Embryonic facial prominence (tissue), 1 donor: Measurements from ENCODE around the gene MSI2.

Experiments
- DNase-seq: peaks from one replicate; pipeline ENCODE4 v3.0.0-alpha.2; 2016; ENCODE audit errors: extremely low spot score

Gene MSI2

GRCh38 chr17:57501016-57501415, 244.7 kb downstream of the MSI2 start:
- DNase-seq, result no peak

GRCh38 chr17:57502022-57502421, 245.7 kb downstream of the MSI2 start:
- DNase-seq, result no peak

- DNase-seq, result no peak
Measured at GRCh38 chr17:57502811-57503241, 246.5 kb downstream of the MSI2 start.

- no peak for DNase-seq
Measured at GRCh38 chr17:57504208-57504607, 247.9 kb downstream of the MSI2 start.

- DNase-seq, result no peak
Measured at GRCh38 chr17:57505841-57506773, 249.8 kb downstream of the MSI2 start.

- no peak for DNase-seq
Measured at GRCh38 chr17:57506774-57507127, 250.4 kb downstream of the MSI2 start.

GRCh38 chr17:57507828-57508227, 251.5 kb downstream of the MSI2 start:
- DNase-seq, result no peak

- no peak for DNase-seq
Measured at GRCh38 chr17:57508671-57509070, 252.3 kb downstream of the MSI2 start.

GRCh38 chr17:57511475-57512123, 255.3 kb downstream of the MSI2 start:
- no peak for DNase-seq

- DNase-seq, result no peak
Measured at GRCh38 chr17:57512258-57512657, 255.9 kb downstream of the MSI2 start.

GRCh38 chr17:57512691-57513090, 256.4 kb downstream of the MSI2 start:
- DNase-seq, result no peak

- no peak for DNase-seq
Measured at GRCh38 chr17:57513569-57513968, 257.2 kb downstream of the MSI2 start.

- DNase-seq, result no peak
Measured at GRCh38 chr17:57514614-57515013, 258.3 kb downstream of the MSI2 start.

- DNase-seq, result no peak
Measured at GRCh38 chr17:57515662-57516211, 259.4 kb downstream of the MSI2 start.

- no peak for DNase-seq
Measured at GRCh38 chr17:57516290-57517230, 260.2 kb downstream of the MSI2 start.

GRCh38 chr17:57517273-57517631, 260.9 kb downstream of the MSI2 start:
- no peak for DNase-seq

GRCh38 chr17:57517632-57518456, 261.5 kb downstream of the MSI2 start:
- no peak for DNase-seq

- no peak for DNase-seq
Measured at GRCh38 chr17:57518587-57519581, 262.6 kb downstream of the MSI2 start.

- DNase-seq, result no peak
Measured at GRCh38 chr17:57519800-57520199, 263.5 kb downstream of the MSI2 start.

GRCh38 chr17:57521606-57522005, 265.3 kb downstream of the MSI2 start:
- no peak for DNase-seq
